ENCODE measurements around the gene SIPA1L3. TPM values are rescaled to one million over a fixed set of nuclear protein-coding genes. Genes with fewer than 3 reads are reported as not detected.

SIPA1L3 gene
- total and polyA plus RNA-seq, 2 experiments from 2014 or later: 13.7 to 23.3 TPM

DNA sequence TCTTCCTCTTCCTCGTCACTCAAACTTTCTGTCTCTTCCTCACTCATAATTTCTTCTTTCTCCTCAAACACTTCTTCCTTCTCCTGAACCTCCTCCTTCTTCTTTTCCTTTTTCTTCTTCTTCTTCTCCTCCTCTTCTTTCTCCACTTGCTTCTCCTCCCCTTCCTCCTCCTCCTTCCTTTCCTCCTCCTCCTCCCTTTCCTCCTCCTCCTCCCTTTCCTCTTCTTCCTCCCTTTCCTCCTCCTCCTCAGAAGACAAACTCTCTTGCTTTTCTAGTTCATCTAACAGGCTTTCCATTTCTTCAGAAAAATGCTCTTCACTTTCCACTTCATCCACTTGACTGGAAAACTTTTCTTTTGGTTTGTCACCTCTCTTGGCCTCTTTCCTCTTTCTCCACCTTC, 20.4 kb upstream of the SIPA1L3 start:
- H3K4me2 ChIP-seq: no peak overlapping the region
- H3K4me1 ChIP-seq (ENCODE audit: insufficient read depth): no peaks in the 10 kb centered on the region
- H3K36me3 ChIP-seq (replicated peaks; ENCODE audit: insufficient read depth, low read depth): no peaks in the 10 kb centered on the region
- no peak overlapping the region for H3K4me3 ChIP-seq
- H3K79me2 ChIP-seq: no peaks in the 10 kb centered on the region
- H4K20me1 ChIP-seq (ENCODE audit: insufficient read depth, poor library complexity, severe bottlenecking): no peaks in the 10 kb centered on the region
- no peak for DNase-seq (ENCODE audit: low spot score)
- no peak overlapping the region for H2AFZ ChIP-seq
- TF ChIP-seq EZH2 (IDR thresholded peaks at IDR 0.05; ENCODE audit: borderline replicate concordance): no peak
- TF ChIP-seq EZH2phosphoT487 (IDR thresholded peaks at IDR 0.05; ENCODE audit: low read depth, severe bottlenecking, unreplicated experiment): no peak
- TF ChIP-seq, protein P1, sequence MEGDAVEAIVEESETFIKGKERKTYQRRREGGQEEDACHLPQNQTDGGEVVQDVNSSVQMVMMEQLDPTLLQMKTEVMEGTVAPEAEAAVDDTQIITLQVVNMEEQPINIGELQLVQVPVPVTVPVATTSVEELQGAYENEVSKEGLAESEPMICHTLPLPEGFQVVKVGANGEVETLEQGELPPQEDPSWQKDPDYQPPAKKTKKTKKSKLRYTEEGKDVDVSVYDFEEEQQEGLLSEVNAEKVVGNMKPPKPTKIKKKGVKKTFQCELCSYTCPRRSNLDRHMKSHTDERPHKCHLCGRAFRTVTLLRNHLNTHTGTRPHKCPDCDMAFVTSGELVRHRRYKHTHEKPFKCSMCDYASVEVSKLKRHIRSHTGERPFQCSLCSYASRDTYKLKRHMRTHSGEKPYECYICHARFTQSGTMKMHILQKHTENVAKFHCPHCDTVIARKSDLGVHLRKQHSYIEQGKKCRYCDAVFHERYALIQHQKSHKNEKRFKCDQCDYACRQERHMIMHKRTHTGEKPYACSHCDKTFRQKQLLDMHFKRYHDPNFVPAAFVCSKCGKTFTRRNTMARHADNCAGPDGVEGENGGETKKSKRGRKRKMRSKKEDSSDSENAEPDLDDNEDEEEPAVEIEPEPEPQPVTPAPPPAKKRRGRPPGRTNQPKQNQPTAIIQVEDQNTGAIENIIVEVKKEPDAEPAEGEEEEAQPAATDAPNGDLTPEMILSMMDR (IDR thresholded peaks at IDR 0.05; ENCODE audit: poor library complexity): no peak
- no peaks in the 10 kb centered on the region for H3K9me2 ChIP-seq (replicated peaks; ENCODE audit: insufficient read depth)
- H3K27me3 ChIP-seq: peaks cover 12% of the 10 kb centered on the region
- H3K27ac ChIP-seq: no peak overlapping the region
- H3K9me3 ChIP-seq (ENCODE audit: low read depth): no peaks in the 10 kb centered on the region
- WGBS (ENCODE audit: low lambda C conversion rate, missing lambda C conversion rate): no CpG with 5 or more reads among the region's 1 CpG

DNA sequence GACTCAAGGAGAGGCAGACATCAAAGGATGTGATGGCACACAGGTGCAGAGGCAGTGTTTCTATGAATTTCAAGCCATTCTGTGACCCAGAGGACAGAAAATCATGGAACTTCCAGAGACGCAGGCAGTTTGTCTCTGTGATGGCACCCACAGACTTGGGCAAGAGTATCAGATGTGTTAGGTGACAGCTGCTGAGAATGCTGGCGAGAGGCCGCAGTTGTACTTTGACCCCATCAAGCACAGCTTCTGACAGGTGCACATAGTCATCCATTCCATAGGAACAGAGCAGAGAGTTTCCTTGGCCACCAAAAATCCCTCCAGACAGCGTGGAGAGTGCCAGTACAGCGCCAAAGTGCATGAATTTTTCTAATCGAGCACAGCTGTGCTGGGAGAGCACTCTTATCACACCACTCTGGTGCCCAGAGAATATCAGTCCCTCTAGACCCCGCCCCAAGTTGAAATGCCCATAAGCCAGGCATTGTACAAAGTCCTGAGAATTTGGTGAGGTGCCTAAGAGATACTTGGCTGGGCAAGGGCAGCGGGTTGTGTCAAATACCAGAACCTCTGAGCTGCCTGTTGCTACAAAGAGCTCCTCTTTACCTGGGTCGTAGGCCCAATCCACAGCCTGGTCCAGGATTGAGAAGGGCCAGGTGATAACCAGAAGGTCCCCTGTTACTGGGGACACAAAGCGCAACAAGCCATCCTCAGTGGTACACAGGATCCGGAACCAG, 13.0 kb upstream of the SIPA1L3 start:
- H3K36me3 ChIP-seq (replicated peaks; ENCODE audit: insufficient read depth, low read depth): no peaks in the 10 kb centered on the region
- 86% methylated on average over 11 of the region's 11 CpGs for WGBS (ENCODE audit: low lambda C conversion rate, missing lambda C conversion rate)
- TF ChIP-seq EZH2phosphoT487 (IDR thresholded peaks at IDR 0.05; ENCODE audit: low read depth, severe bottlenecking, unreplicated experiment) (no peak), EZH2 (IDR thresholded peaks at IDR 0.05; ENCODE audit: borderline replicate concordance) (no peak)
- TF ChIP-seq, protein P1 (IDR thresholded peaks at IDR 0.05; ENCODE audit: poor library complexity): no peak
- no peaks in the 10 kb centered on the region for H3K27me3 ChIP-seq
- no peak overlapping the region for H3K4me2 ChIP-seq
- H3K79me2 ChIP-seq: no peaks in the 10 kb centered on the region
- no peaks in the 10 kb centered on the region for H3K4me1 ChIP-seq (ENCODE audit: insufficient read depth)
- no peak overlapping the region for H3K4me3 ChIP-seq
- peak overlapping the region; percentile 20 for H3K27ac ChIP-seq
- no peaks in the 10 kb centered on the region for H3K9me2 ChIP-seq (replicated peaks; ENCODE audit: insufficient read depth)
- no peaks in the 10 kb centered on the region for H3K9me3 ChIP-seq (ENCODE audit: low read depth)
- peak; percentile 39 for DNase-seq (ENCODE audit: low spot score)
- no peaks in the 10 kb centered on the region for H4K20me1 ChIP-seq (ENCODE audit: insufficient read depth, poor library complexity, severe bottlenecking)
- H2AFZ ChIP-seq: no peak overlapping the region

DNA sequence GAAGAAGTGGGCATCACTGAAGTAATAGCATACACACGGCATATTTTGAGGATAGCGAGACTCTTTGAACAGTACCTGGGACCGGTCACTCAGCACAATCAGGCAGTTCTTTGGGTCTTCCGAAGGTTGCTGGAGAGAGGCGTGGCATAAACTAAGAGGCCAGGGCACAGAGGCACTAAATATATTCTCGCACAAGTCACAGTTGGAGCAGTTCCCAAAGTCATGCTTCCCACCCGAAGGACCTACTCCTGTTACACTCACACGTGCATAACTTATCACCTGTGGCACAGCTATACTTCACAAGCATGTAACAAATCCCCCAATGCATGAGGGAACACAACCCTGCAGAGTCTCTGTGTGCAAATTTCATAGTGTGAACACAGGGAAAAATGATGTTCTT, 10.8 kb upstream of the SIPA1L3 start:
- no peak overlapping the region for H3K4me3 ChIP-seq
- WGBS (ENCODE audit: low lambda C conversion rate, missing lambda C conversion rate): 92% methylated on average over 8 of the region's 8 CpGs
- no peaks in the 10 kb centered on the region for H3K9me2 ChIP-seq (replicated peaks; ENCODE audit: insufficient read depth)
- H3K79me2 ChIP-seq: no peaks in the 10 kb centered on the region
- no peaks in the 10 kb centered on the region for H3K4me1 ChIP-seq (ENCODE audit: insufficient read depth)
- H3K9me3 ChIP-seq (ENCODE audit: low read depth): no peaks in the 10 kb centered on the region
- no peak overlapping the region for H3K27ac ChIP-seq
- no peaks in the 10 kb centered on the region for H4K20me1 ChIP-seq (ENCODE audit: insufficient read depth, poor library complexity, severe bottlenecking)
- no peak overlapping the region for H3K4me2 ChIP-seq
- H3K27me3 ChIP-seq: no peaks in the 10 kb centered on the region
- TF ChIP-seq EZH2phosphoT487 (IDR thresholded peaks at IDR 0.05; ENCODE audit: low read depth, severe bottlenecking, unreplicated experiment) (no peak), EZH2 (IDR thresholded peaks at IDR 0.05; ENCODE audit: borderline replicate concordance) (no peak)
- TF ChIP-seq, protein P1 (IDR thresholded peaks at IDR 0.05; ENCODE audit: poor library complexity): no peak
- no peaks in the 10 kb centered on the region for H3K36me3 ChIP-seq (replicated peaks; ENCODE audit: insufficient read depth, low read depth)
- H2AFZ ChIP-seq: no peak overlapping the region
- no peak for DNase-seq (ENCODE audit: low spot score)
